ENCODE measurements around the gene MYL10.

Gene MYL10

GRCh38 chr7:101575168-101575567 is 53.9 kb downstream of the MYL10 start:
- peaks cover 30% of the 10 kb centered on the region for H3K9me3 Mint-ChIP-seq
- no peak overlapping the region for H3K27ac Mint-ChIP-seq
- no peak overlapping the region for H3K4me3 Mint-ChIP-seq
- intact Hi-C loops (cut with micrococcal nuclease) = no loop called here
- no peaks in the 10 kb centered on the region for H3K36me3 Mint-ChIP-seq (ENCODE audit: low read depth)
- H3K27me3 Mint-ChIP-seq = peaks cover 2% of the 10 kb centered on the region
- peaks cover 5% of the 10 kb centered on the region for H3K4me1 Mint-ChIP-seq (ENCODE audit: low read depth)

DNA sequence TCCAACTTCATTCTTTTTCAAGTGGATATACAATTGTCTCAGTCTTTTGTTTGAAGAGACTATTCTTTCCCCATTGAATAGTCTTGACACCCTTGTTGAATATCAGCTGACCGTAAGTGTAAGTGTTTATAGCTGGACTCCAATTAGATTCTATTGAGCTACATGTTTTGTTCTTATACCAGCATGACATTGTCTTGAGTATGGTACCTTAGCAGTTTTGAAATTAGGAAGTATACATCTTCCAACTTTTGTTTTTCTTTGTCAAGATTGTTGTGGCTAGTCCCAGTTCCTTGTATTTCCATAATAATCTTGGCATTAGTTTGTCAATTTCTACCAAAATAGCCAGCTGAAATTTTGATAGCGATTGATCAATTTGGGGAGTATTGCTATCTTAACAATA is 56.9 kb downstream of the MYL10 start:
- peaks cover 2% of the 10 kb centered on the region for H3K27me3 Mint-ChIP-seq
- intact Hi-C loops (cut with micrococcal nuclease) = no loop called here
- peaks cover 30% of the 10 kb centered on the region for H3K9me3 Mint-ChIP-seq
- no peaks in the 10 kb centered on the region for H3K36me3 Mint-ChIP-seq (ENCODE audit: low read depth)
- no peak overlapping the region for H3K4me3 Mint-ChIP-seq
- H3K27ac Mint-ChIP-seq = no peak overlapping the region
- H3K4me1 Mint-ChIP-seq (ENCODE audit: low read depth) = peaks cover 5% of the 10 kb centered on the region

GRCh38 chr7:101567230-101567629 is 61.9 kb downstream of the MYL10 start:
- Mint-ChIP-seq H3K9me3 (peaks cover 10% of the 10 kb centered on the region), H3K27me3 (peaks cover 8% of the 10 kb centered on the region), H3K27ac (no peak overlapping the region), H3K4me3 (no peak overlapping the region), H3K4me1 (ENCODE audit: low read depth) (peaks cover 5% of the 10 kb centered on the region), H3K36me3 (ENCODE audit: low read depth) (no peaks in the 10 kb centered on the region)
- intact Hi-C loops (cut with micrococcal nuclease) = no loop called here

DNA sequence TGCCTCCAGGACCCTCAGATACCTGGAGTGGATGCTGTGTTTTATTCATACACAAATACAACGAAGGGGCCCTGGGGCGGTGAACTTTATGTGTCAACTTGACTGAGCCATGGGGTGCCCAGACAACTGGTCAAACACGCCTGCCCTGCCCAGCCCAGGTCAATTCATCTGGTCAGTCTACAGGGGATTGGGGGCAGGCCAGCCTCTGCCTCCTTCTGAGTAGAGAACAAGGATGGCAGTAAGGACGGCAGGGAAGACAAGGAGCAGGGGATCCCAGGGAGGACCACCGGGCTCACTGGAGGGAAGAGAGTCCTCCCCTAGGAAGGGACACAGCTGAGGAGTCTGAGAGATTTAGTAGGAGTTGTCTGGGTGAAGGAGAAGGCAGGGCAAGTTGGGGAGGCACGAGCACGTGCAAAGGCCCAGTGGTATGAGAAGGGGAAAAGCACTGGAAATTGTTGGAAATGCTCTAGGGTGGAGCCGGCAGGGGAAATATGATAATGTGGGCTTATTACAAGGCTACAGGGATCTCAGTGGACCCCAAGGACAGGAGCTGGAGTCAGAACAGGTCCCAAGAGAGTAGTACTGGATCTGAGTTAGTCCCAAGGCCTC is 63.4 kb downstream of the MYL10 start:
- Mint-ChIP-seq H3K4me1 (ENCODE audit: low read depth) (peaks cover 5% of the 10 kb centered on the region), H3K27me3 (peaks cover 8% of the 10 kb centered on the region), H3K36me3 (ENCODE audit: low read depth) (no peaks in the 10 kb centered on the region), H3K4me3 (no peak overlapping the region), H3K9me3 (no peaks in the 10 kb centered on the region), H3K27ac (no peak overlapping the region)
- intact Hi-C loops (cut with micrococcal nuclease) = no loop called here

DNA sequence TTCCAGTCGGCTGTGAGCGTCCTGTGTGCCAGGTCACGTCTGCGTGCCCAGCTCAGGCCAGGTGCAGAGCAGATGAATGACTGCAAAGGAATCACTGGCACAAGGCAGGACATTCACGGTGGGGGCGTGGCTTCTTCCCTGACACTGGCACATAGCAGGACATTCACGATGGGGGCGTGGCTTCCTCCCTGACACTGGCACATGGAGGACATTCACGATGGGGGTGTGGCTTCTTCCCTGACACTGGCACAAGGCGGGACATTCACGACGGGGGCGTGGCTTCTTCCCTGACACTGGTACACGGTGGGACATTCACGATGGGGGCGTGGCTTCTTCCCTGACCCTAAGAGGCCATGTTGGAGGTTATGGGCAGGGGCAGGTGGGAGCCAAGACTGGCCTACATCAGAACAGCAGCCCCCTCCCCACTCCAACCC is 64.3 kb downstream of the MYL10 start:
- Mint-ChIP-seq H3K9me3 (no peaks in the 10 kb centered on the region), H3K27me3 (peaks cover 10% of the 10 kb centered on the region), H3K27ac (no peak overlapping the region), H3K36me3 (ENCODE audit: low read depth) (no peaks in the 10 kb centered on the region), H3K4me1 (ENCODE audit: low read depth) (peaks cover 5% of the 10 kb centered on the region), H3K4me3 (no peak overlapping the region)
- intact Hi-C loops (cut with micrococcal nuclease) = no loop called here

GRCh38 chr7:101563943-101564777 is 64.9 kb downstream of the MYL10 start:
- H3K36me3 Mint-ChIP-seq (ENCODE audit: low read depth) = no peaks in the 10 kb centered on the region
- no peak overlapping the region for H3K4me3 Mint-ChIP-seq
- no peaks in the 10 kb centered on the region for H3K9me3 Mint-ChIP-seq
- peaks cover 10% of the 10 kb centered on the region for H3K27me3 Mint-ChIP-seq
- peaks cover 5% of the 10 kb centered on the region for H3K4me1 Mint-ChIP-seq (ENCODE audit: low read depth)
- no peak overlapping the region for H3K27ac Mint-ChIP-seq
- intact Hi-C loops (cut with micrococcal nuclease) = no loop called here

Data from dendritic cell treated with granulocyte-macrophage colony-stimulating factor and Interleukin-4, amounts not matched to agents 40 ng/mL and 50 ng/mL, for 4 days (primary cell).